Measurements from ENCODE around the gene TSHZ1.

Gene TSHZ1

DNA sequence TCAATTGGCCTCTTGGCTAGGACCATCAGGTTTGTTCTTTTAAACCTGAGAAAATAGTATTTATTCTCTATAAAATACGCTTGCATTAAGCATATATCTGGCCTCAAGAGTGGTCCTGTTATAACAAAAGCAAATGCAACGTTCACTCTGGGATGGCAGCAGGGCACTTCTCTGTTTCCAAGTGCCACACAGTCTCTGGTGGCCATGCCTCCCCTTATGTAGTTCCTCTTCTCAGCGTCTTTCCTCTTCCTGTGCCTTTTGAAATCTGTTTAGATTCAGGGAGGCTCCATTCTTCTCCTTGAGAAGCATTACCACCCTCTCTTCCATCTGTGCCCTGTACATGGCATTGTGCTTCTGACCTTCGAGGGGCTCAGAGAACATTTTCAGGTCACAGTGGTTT, 51.9 kb downstream of the TSHZ1 start:
- Histone ChIP-seq H3K36me3 (peaks cover 11% of the 10 kb centered on the region), H3K27ac (no peak overlapping the region), H3K9me3 (no peaks in the 10 kb centered on the region), H4K20me1 (peaks cover 63% of the 10 kb centered on the region), H3K9ac (no peak overlapping the region), H3K4me2 (no peak overlapping the region), H3K27me3 (no peaks in the 10 kb centered on the region), H3K4me1 (no peaks in the 10 kb centered on the region), H3K4me3 (no peak overlapping the region)
- no peak for TF ChIP-seq Cebpa-rat (IDR thresholded peaks at IDR 0.05)

DNA sequence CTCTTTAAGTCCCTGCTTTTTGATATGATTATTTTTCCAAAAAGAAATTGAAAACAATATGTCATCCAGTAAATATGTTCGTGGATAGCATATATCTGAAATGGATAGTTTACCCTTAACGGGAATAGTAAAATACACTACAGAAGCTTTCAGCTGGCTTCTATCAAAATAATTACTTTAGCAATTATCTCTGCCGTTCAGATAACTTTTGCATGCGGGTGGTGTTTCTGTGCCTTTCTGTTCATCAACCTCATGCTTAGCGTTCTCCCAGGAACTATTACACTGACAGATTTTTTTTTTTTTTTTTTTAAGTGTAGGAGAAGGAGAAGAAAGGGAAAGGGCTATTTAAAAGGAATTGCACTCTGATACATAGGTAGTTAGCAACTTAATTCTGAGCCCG, 53.6 kb downstream of the TSHZ1 start:
- Histone ChIP-seq H4K20me1 (peaks cover 67% of the 10 kb centered on the region), H3K9ac (no peak overlapping the region), H3K4me2 (no peak overlapping the region), H3K9me3 (no peaks in the 10 kb centered on the region), H3K27ac (no peak overlapping the region), H3K4me3 (no peak overlapping the region), H3K36me3 (peaks cover 11% of the 10 kb centered on the region), H3K4me1 (peaks cover 3% of the 10 kb centered on the region; the same call in 1 of the 2 replicates), H3K27me3 (no peaks in the 10 kb centered on the region)
- no peak for TF ChIP-seq Cebpa-rat (IDR thresholded peaks at IDR 0.05)

- no peak overlapping the region for H3K27ac ChIP-seq
- H3K4me3 ChIP-seq: no peak overlapping the region
- H3K9me3 ChIP-seq: no peaks in the 10 kb centered on the region
- no peak for TF ChIP-seq Cebpa-rat (IDR thresholded peaks at IDR 0.05)
- no peaks in the 10 kb centered on the region for H3K27me3 ChIP-seq
- H3K4me1 ChIP-seq: peaks cover 8% of the 10 kb centered on the region; the same call in 1 of the 2 replicates
- peaks cover 67% of the 10 kb centered on the region for H4K20me1 ChIP-seq
- peaks cover 11% of the 10 kb centered on the region for H3K36me3 ChIP-seq
- no peak overlapping the region for H3K9ac ChIP-seq
- H3K4me2 ChIP-seq: no peak overlapping the region
Observed at GRCh38 chr18:75264926-75265597, 54.5 kb downstream of the TSHZ1 start.

DNA sequence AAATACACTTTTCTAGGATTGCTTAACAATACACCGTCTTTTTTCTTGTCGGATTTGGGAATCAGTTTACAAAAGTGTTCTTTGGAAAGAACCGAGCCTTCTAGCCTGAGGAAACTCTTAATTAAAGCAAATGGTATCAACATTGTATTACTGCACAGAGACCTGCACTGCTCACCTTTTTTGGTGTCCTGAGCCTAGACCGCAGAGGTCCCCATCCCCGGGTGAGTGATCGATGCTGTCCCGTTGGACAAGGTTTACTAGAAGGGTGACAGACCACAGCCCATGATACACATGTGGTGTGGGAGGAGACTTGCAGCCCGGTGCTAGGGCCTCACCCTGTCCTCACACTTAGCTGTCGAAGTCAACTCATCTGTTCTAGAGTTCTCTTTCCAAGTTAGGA, 55.3 kb downstream of the TSHZ1 start:
- Histone ChIP-seq H3K36me3 (peaks cover 5% of the 10 kb centered on the region), H3K9ac (no peak overlapping the region), H3K27ac (no peak overlapping the region), H3K4me2 (no peak overlapping the region), H3K27me3 (no peaks in the 10 kb centered on the region), H3K4me3 (no peak overlapping the region), H4K20me1 (peaks cover 61% of the 10 kb centered on the region), H3K4me1 (peaks cover 8% of the 10 kb centered on the region; the same call in 1 of the 2 replicates), H3K9me3 (no peaks in the 10 kb centered on the region)
- TF ChIP-seq Cebpa-rat (IDR thresholded peaks at IDR 0.05): no peak

- Histone ChIP-seq H3K4me1 (peaks cover 8% of the 10 kb centered on the region; the same call in 1 of the 2 replicates), H3K9me3 (no peaks in the 10 kb centered on the region), H3K4me2 (no peak overlapping the region), H3K27ac (no peak overlapping the region), H3K36me3 (no peaks in the 10 kb centered on the region), H3K9ac (no peak overlapping the region), H3K4me3 (no peak overlapping the region), H4K20me1 (peaks cover 66% of the 10 kb centered on the region), H3K27me3 (no peaks in the 10 kb centered on the region)
- TF ChIP-seq Cebpa-rat (IDR thresholded peaks at IDR 0.05): no peak
Observed at GRCh38 chr18:75267643-75268363, 57.2 kb downstream of the TSHZ1 start.

DNA sequence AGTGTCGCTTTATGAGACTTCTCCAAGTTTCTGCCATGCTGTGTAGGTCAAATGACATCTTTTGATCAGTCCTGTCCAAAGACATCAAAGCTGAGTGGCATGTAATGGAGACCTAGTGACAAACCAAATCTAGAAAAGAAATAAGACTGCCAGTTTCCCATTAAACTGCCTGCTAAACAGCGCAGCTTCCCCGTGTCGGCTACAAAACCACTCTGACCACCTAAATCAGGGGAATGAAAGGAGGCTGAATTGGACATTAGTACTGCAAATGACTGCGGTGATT, 57.7 kb downstream of the TSHZ1 start:
- Histone ChIP-seq H4K20me1 (peaks cover 65% of the 10 kb centered on the region), H3K9me3 (no peaks in the 10 kb centered on the region), H3K4me2 (no peak overlapping the region), H3K4me3 (no peak overlapping the region), H3K36me3 (no peaks in the 10 kb centered on the region), H3K27me3 (no peaks in the 10 kb centered on the region), H3K4me1 (peaks cover 8% of the 10 kb centered on the region; the same call in 1 of the 2 replicates), H3K9ac (no peak overlapping the region), H3K27ac (no peak overlapping the region)
- no peak for TF ChIP-seq Cebpa-rat (IDR thresholded peaks at IDR 0.05)

- Histone ChIP-seq H3K36me3 (no peaks in the 10 kb centered on the region), H3K4me3 (no peak overlapping the region), H3K27me3 (no peaks in the 10 kb centered on the region), H3K4me2 (no peak overlapping the region), H4K20me1 (peaks cover 65% of the 10 kb centered on the region), H3K27ac (no peak overlapping the region), H3K9me3 (no peaks in the 10 kb centered on the region), H3K9ac (no peak overlapping the region), H3K4me1 (peaks cover 8% of the 10 kb centered on the region; the same call in 1 of the 2 replicates)
- no peak for TF ChIP-seq Cebpa-rat (IDR thresholded peaks at IDR 0.05)
Observed at GRCh38 chr18:75269124-75269680, 58.6 kb downstream of the TSHZ1 start.

DNA sequence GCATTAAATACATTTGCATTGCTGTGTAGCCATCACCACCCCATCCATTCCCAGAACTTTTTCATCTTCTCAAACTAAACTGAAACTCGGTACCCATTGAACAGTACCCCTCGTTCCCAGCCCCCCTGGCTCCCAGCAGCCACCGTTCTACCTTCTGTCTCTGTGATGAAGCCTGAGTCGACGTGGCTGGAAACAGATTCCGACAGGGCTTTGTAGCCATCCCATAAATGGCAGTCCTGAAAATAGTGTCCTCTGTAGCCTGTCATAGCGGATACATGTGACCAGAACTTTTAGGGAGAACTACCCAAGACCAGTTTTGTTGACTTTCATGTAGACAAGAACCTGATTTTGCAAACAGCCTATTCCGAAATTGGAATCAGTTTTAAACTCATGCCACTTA, 59.1 kb downstream of the TSHZ1 start:
- H3K9me3 ChIP-seq: no peaks in the 10 kb centered on the region
- H3K27me3 ChIP-seq: no peaks in the 10 kb centered on the region
- no peaks in the 10 kb centered on the region for H3K36me3 ChIP-seq
- H3K27ac ChIP-seq: no peak overlapping the region
- peaks cover 8% of the 10 kb centered on the region; the same call in 1 of the 2 replicates for H3K4me1 ChIP-seq
- H4K20me1 ChIP-seq: peaks cover 65% of the 10 kb centered on the region
- no peak overlapping the region for H3K9ac ChIP-seq
- H3K4me2 ChIP-seq: no peak overlapping the region
- no peak overlapping the region for H3K4me3 ChIP-seq
- TF ChIP-seq Cebpa-rat (IDR thresholded peaks at IDR 0.05): no peak

- H4K20me1 ChIP-seq: peaks cover 59% of the 10 kb centered on the region
- peaks cover 8% of the 10 kb centered on the region; the same call in 1 of the 2 replicates for H3K4me1 ChIP-seq
- TF ChIP-seq Cebpa-rat (IDR thresholded peaks at IDR 0.05): no peak
- no peak overlapping the region for H3K4me3 ChIP-seq
- no peak overlapping the region for H3K27ac ChIP-seq
- no peak overlapping the region for H3K4me2 ChIP-seq
- no peaks in the 10 kb centered on the region for H3K9me3 ChIP-seq
- no peaks in the 10 kb centered on the region for H3K27me3 ChIP-seq
- no peaks in the 10 kb centered on the region for H3K36me3 ChIP-seq
- H3K9ac ChIP-seq: no peak overlapping the region
Observed at GRCh38 chr18:75271952-75272351, 61.4 kb downstream of the TSHZ1 start.

GRCh38 chr18:75273817-75274216, 63.2 kb downstream of the TSHZ1 start:
- no peaks in the 10 kb centered on the region for H3K27me3 ChIP-seq
- H3K4me1 ChIP-seq: peaks cover 8% of the 10 kb centered on the region; the same call in 1 of the 2 replicates
- H4K20me1 ChIP-seq: peaks cover 40% of the 10 kb centered on the region; the same call in 1 of the 2 replicates
- no peaks in the 10 kb centered on the region for H3K9me3 ChIP-seq
- no peaks in the 10 kb centered on the region for H3K36me3 ChIP-seq
- no peak overlapping the region for H3K4me2 ChIP-seq
- no peak overlapping the region for H3K27ac ChIP-seq
- no peak overlapping the region for H3K4me3 ChIP-seq
- no peak for TF ChIP-seq Cebpa-rat (IDR thresholded peaks at IDR 0.05)
- no peak overlapping the region for H3K9ac ChIP-seq
